Measurements from ENCODE around the gene DYNLT2.

DYNLT2 gene

DNA sequence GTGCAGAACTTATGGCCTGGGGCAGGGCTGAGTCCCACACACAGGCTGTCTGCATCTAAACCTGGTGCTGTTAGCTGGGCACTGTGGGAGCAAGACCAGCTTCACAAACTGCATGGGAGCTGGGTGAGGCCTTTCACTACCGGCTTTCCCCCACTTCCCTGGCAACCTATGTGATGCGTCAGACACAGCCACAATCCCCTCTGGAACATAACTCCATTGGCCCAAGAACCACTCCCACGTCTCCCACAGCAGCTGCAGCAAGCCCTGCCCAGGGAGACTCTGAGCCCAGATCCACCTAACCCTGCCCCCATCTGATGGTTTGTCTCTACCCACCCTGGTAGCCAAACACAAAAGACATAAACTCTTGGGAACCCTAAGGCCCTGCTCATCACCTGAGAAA is 58.9 kb downstream of the DYNLT2 start:
- no peak for DNase-seq

DNA sequence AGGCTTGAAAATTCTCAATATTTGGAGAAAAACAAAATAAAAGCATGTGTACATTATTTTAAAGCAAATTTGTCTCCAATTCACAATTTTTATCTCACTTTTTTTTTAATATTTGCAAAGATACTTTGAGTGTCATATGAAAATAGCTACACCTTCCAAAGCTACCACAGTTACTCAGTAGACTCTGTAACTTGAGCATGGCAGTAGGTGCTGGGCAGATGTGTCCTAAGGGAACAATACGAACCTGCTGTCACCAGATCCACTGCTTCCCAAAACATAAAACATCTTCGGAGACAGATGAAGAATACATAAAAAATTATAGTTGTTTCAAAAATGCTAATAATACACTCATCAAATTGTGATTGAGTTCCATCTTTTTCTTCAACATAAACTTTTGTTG is 60.1 kb downstream of the DYNLT2 start:
- no peak for DNase-seq

All from activated naive CD4-positive, alpha-beta T cell treated with Interleukin-2 at 50 U/mL for 16 hours (primary cell).